Measurements from ENCODE around the gene CXADR.

DNA sequence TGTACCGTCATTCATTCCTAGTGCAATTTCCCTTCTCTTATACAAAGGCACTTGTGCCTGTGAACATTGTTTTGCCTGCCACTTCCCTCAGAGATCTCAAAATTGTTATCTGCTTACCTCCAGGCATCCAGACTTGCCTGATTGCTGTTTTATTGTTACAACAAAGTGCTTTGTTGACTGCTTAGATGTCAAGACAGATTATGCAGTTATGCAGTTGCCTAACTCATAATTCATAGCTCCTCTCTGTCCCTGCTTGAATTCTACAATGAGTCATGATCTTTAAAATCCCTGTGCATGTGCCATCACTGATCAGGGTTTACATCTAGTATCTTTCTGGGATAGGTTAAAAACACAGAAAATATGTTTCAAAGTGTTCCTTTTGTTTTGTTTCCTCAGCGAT lies 24.5 kb downstream of the CXADR start:
- TF ChIP-seq, protein P1, sequence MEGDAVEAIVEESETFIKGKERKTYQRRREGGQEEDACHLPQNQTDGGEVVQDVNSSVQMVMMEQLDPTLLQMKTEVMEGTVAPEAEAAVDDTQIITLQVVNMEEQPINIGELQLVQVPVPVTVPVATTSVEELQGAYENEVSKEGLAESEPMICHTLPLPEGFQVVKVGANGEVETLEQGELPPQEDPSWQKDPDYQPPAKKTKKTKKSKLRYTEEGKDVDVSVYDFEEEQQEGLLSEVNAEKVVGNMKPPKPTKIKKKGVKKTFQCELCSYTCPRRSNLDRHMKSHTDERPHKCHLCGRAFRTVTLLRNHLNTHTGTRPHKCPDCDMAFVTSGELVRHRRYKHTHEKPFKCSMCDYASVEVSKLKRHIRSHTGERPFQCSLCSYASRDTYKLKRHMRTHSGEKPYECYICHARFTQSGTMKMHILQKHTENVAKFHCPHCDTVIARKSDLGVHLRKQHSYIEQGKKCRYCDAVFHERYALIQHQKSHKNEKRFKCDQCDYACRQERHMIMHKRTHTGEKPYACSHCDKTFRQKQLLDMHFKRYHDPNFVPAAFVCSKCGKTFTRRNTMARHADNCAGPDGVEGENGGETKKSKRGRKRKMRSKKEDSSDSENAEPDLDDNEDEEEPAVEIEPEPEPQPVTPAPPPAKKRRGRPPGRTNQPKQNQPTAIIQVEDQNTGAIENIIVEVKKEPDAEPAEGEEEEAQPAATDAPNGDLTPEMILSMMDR (IDR thresholded peaks at IDR 0.05; ENCODE audit: low read depth, low read length, poor library complexity, severe bottlenecking) = no peak
- no peak for TF ChIP-seq EZH2phosphoT487 (IDR thresholded peaks at IDR 0.05; ENCODE audit: borderline replicate concordance, low read length)

Measured in DOHH2 (cell line).